Uterus (tissue), 2 donors: ENCODE results near the gene NWD2.

Experiments used
- CTCF ChIP-seq, 4 experiments: fragments of 200-600 bp in 2 of 4; fragments of 450-650 bp in 2 of 4; sonication (generic) in 2 of 4; IDR thresholded peaks; one replicate each; pipeline ENCODE4 v1.5.1; 2016 to 2019; ENCODE audit warnings: antibody characterized with exemption in 4 of 4, mild to moderate bottlenecking in 2 of 4, moderate library complexity in 1 of 4
- POLR2A ChIP-seq, 2 donors: fragments of 450-650 bp; IDR thresholded peaks; one replicate each; pipeline ENCODE4 v1.6.1; 2016; ENCODE audit warnings: antibody characterized with exemption in 2 of 2, mild to moderate bottlenecking in 1 of 2, moderate library complexity in 1 of 2

- TF ChIP-seq POLR2A (IDR thresholded peaks at IDR 0.05) (no peak), CTCF (IDR thresholded peaks at IDR 0.05) (no peak)
Measured at GRCh38 chr4:37439809-37440474, 195.4 kb downstream of the NWD2 start.
